ENCODE data around the gene ADAMTSL1.

Gene ADAMTSL1

DNA sequence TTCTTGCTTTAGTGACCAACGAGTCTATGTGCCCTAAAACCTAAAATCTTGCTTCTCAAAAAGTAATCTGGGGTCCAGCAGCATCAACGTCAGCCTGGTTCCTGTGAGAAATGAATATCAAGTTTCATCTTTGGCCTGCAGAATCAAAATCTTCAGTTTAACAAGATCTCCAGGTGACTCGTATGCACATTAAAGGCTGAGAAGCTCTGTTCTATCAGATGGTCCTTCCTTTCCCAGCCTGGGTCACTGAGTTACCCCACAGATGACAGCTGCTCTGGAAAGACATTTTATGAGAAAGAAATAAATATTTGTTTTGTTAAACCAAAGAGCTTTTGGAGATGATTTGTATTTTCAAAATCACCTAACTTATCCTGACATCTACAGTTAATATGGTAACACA, 75.8 kb downstream of the ADAMTSL1 start:
- DNase-seq: no peak

DNA sequence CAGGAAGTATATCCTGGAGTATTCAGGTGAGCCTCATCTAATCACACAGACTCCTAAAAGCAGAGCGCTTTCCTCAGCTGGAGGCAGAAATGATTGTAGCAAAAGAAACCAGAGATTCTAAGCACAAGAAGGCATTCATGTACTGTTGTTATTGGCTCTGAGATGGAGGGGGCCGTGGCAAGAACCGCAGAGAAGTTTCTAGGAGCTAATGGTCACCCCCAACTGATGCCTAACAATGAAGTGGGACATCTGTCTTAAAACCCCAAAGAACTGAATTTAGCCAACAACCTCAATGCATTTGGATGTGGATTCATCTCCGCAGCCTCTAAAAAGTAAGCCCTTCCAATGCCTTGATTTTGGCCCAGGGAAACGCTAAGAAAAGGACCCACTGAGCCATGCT, 76.3 kb downstream of the ADAMTSL1 start:
- DNase-seq: no peak

GRCh38 chr9:18554244-18554643, 80.3 kb downstream of the ADAMTSL1 start:
- no peak for DNase-seq

DNA sequence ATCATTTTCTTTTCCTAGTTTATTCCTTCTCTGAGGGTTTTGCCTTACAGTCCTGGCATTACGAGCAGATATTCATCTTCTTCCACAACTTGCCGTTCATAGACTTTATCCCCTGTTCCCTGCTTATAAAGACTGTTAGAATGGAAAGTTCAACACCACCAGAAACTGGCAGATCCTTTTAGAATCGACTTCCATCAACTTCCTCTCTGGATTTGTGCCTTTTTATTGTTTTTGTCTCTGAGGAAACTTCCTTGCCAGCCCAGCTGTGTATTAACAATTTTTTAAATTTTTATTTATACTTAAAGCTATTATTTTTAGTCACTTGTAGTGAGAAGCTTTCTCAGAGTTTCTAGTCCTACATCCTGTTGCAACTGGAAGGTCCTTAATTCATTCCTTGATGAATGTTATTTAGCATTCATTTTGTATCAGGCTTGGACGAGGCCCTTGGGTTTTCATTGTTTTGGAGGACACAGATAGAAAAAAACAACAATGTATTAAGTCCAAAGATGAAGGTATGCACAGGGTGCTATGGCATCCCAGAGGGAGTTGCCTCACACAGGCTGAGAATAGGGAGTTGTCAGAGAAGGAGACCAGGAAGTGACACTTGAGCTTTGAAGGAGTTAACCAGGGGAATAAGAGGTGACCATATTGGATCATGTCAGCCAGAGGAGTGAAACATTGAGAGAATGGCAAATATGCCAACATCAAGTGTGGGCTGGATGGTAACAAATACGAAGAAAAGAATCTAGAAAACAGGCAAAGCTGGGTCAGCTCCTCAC, 81.3 kb downstream of the ADAMTSL1 start:
- no peak for DNase-seq

DNA sequence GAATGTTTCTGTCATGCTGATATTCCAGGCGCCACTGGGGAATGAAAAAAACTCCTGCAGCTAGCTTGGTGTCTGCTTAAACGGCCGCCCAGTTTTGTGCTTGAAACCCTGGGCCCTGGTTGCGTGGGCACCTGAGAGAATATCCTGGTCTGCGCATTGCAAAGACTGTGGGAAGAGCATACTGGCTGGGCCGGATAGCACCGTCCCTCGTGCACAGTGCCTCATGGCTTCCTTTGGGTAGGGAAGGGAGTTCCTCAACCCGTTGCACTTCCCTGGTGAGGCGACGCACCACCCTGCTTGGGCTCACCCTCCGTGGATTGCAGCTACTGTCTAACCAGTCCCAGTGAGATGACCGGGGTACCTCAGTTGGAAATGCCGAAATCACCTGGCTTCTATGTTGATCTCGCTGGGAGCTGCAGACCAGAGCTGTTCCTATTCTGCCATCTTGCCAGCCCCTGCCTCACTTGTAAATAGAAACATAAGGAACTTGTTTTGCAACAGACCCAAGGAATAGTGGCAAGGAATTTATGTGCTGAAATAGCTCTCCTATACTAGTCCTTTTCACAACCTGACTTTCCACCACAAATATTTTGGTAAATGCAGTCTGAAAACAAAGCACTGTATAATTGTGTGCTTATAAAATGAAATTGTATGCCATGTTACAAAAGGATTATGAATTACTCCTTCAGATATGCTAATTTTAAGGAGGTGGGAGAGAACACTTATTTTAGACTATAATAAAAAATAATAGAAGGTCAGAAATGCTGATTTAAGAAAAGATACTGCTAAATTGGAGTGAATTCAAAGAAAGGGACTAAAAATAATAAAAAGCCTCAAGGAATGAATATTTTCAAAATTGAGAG, 90.3 kb downstream of the ADAMTSL1 start:
- DNase-seq: no peak

DNA sequence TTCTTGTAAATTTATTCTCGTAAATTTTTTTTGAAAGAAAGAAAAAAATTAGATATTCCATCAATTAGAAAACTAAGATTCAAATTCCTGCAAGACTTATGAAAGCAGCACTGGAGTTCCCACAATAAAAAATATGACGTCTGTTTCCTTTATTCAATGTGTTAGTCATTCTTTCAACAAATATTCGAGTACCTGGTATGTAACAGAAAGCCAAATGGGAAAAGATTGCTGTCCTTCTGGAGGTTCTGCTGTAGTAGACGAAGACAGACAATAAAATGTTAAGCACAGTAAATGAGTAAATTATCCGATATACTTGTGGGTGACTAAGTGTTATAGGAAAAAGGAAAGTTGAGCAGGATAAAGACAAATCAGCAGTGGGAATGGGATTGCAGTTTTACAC, 92.2 kb downstream of the ADAMTSL1 start:
- DNase-seq: no peak

DNA sequence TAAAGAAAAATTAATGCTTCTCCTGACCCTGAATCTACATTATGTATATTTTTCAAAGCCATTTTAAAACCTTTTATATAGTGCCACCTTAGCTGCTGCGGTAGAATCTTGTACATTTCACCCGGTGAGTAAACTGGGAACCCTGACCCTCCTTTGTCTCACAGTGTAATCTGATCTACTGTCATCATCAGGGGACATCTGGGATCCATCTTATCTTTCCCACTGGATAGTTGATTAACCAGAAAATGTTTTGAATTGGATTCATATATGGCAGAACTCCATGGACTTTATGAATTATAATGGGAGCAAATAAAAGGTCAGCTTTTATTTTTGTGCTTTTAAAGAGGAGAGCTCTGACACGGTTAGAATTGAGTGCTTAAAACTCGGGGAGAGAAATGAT, 95.0 kb downstream of the ADAMTSL1 start:
- no peak for DNase-seq

DNA sequence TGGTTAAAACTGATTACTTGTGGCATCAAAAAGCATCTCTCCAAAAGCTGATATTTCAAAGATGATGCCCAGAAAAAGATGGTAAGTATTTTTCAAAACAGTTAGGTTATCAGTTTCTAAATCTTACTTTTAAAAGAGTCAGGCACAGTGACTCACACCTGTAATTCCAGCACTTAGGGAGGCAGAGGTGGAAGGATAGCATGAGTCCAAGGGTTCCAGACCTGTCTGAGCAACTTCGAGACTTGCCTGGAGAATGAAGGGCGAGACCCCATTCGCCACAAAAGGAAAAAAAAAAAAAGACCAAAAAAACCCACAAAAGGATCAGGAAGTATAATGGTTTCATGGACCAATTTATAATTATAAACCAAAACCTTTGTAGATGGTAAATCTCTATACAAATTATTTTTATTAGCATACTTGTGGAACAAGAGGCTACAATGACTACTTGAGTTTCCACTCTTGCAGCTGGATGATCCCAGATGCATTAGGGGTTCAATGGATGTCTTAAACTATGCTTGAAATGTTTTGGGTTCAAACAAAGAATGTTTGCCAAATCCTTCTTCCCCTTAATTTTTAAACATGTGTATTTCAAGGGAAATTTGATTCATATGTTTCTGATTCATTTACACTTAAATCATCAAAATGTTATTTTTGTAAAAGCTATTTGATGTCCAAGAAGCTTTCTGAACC, 96.1 kb downstream of the ADAMTSL1 start:
- DNase-seq: no peak

- no peak for DNase-seq
Measured at GRCh38 chr9:18573021-18573556, 99.1 kb downstream of the ADAMTSL1 start.

DNA sequence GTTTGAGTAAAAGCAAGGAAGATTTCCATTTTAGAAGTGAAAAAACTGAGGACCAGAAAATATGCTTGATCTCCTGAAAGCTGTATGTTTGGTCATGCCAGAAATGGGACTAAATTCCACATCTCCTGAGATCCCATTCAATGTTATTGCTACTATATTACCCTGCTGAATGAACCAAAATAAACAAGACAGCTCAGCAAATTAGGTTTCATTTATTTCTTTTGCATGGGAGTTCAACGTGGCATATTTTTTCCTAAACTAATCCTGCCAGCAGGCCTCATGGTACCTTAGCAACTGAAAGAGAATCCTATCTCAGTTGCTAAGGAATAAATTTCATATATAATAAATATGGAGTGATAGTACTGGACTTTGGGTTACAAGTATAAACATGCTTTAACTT, 101.7 kb downstream of the ADAMTSL1 start:
- no peak for DNase-seq

GRCh38 chr9:18579536-18579935, 105.6 kb downstream of the ADAMTSL1 start:
- no peak for DNase-seq

DNA sequence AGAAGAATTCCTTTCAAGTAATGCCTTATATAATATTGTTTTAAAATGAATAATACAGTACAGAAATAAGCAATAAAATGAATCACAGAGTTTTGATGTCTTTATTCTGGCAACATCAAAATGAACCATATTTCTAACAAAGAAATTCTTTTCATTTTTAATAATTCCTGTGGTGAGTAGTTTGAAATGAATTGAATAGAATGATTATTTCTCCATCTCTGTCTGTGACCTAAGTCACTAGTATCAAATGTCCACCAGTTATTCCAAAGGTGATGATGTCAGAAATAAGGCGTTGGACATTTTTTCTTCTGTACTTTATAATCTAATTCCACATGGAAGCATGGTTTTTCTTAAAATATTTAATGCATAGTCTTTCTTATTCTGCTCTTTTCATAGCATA, 106.2 kb downstream of the ADAMTSL1 start:
- no peak for DNase-seq

DNA sequence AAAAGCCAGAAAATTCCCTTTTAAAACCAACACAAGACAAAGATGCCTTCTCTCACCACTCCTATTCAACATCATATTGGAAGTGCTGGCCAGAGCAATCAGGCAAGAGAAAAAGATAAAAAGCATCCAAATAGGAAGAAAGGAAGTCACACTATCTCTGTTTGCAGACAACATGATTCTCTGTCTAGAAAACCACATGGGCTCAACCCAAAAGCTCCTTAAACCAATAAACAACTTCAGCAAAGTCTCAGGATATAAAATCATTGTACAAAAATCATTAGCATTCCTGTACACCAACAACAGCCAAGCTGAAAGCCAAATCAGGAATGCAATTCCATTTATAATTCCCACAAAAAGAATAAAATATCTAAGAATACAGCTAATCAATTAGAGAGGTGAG, 112.0 kb downstream of the ADAMTSL1 start:
- no peak for DNase-seq

- no peak for DNase-seq
Measured at GRCh38 chr9:18588002-18588401, 114.0 kb downstream of the ADAMTSL1 start.

- DNase-seq: no peak
Measured at GRCh38 chr9:18591261-18591660, 117.3 kb downstream of the ADAMTSL1 start.

DNA sequence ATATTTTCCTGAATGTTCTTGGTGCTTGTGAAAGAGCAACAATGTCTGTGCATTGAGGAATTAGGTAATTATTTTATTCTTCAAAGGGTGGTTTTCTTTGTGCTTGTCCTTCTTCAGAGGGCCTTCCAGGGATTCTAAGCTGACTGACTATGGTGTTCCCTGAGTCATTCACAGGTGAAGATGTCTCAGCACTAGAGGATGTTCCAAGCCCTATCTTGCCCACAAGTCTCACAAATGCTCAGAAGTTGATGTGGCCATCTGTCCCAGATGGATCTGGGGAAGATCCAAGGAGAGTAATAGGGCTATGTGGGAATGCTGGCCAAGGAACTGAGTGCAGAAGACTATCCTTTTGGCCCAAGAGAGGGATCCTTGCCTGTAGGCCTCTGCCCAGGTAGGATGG, 120.9 kb downstream of the ADAMTSL1 start:
- DNase-seq: no peak

DNA sequence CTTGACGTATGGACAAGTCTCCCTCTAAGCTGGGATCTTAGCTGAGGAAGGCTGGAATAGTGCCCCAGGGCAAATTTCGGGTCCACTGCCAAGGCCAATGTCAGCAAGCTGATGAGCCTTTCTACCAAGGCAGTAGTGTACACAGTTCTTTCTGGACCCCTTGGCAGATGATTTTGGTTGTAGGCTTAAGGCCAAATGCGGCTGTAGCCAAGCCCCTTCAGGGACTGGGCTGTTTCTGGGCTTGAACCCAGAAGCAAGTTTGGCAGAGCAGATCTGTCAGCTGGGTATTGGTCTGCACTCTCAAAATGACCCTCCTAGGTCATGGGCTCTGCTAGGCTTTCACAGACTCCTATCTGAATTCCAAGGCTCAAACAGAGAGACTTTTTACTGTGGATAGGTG, 121.6 kb downstream of the ADAMTSL1 start:
- DNase-seq: no peak

DNA sequence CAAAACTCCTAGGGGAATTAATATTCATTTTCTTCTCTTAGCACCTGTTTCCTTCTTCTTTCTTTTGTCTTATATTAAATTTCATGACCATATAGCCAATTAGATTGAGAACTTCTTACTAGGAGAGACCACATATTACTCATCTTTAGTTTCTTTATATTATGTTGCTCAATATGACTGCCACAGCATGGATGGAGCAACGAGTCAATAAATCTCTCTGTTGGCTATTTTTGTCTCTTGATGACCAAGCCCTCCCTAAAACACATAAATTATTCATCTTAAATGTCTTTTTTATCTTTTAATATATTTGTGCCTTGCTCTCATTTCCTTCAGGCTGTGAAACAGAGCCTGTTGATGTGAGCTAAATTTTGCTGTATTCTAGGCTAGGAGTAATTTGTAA, 123.0 kb downstream of the ADAMTSL1 start:
- DNase-seq: no peak

- DNase-seq: no peak
Measured at GRCh38 chr9:18598969-18599368, 125.0 kb downstream of the ADAMTSL1 start.

DNA sequence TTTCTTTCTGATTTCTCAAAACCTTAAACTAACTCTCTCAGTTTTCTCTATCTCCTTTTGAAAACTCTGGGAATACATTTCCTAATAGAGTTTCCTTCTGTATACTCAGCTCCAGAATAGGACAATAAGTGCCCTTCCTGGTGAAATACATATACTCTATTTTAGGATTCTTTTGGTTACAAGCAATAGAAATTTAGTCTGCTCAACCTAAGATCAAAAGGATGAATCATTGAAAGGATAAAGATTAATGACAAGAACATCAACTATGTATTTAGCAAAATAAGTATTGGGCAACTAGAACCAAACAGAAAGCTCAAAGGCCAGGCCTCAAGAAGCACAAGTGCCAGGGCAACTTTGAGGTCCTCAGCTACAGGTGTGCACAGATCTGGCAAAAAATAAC, 127.1 kb downstream of the ADAMTSL1 start:
- DNase-seq: no peak

GRCh38 chr9:18601956-18602355, 128.0 kb downstream of the ADAMTSL1 start:
- DNase-seq: no peak

- DNase-seq: no peak
Measured at GRCh38 chr9:18604767-18605730, 131.1 kb downstream of the ADAMTSL1 start.
